GM21528 (cell line): ENCODE data around the gene RFPL4A.

Experiments used
- ATAC-seq: cut with Tn5 transposase; IDR thresholded peaks from one replicate; pipeline ENCODE4 v1.9.1; 2021; ENCODE audit warnings: mild to moderate bottlenecking, moderate library complexity; ENCODE audit not compliant: unreplicated experiment, low FRiP score

Gene RFPL4A

DNA sequence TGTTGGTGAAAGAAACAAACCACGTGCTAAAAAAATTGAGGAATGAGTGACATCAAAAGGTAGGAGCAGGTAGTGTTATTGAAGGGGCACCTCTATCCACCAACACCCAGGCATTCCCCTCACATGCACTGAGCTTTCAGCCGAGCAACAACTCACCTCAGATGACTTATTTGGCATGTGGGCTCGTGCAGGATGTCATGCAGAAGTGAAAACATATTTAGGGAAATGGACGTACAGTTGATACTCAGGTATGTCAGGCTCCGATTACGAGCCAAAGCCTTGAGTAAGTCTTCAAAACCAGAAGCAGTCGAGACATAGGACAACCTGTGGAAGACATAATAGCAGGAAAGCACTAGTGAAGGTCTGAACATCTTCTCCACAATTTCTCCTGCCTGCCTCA is 42.5 kb downstream of the RFPL4A start:
- no peak for ATAC-seq

DNA sequence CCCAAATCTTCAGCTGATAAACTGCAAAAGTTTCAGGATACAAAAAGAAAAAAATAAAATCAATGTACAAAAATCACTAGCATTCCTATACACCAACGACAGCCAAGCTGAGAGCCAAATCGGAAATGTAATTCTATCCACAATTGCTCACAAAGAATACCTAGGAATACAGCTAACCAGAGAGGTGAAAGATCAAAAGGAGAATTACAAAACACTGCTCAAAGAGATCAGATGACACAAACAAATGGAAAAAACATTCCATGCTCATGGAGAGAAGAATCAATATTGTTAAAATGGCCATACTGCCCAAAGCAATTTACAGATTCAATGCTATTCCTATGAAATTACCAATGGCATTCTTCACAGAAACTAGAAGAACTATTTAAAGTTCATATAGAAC is 43.4 kb downstream of the RFPL4A start:
- no peak for ATAC-seq

- no peak for ATAC-seq
Observed at GRCh38 chr19:55809381-55810058, 50.6 kb downstream of the RFPL4A start.

DNA sequence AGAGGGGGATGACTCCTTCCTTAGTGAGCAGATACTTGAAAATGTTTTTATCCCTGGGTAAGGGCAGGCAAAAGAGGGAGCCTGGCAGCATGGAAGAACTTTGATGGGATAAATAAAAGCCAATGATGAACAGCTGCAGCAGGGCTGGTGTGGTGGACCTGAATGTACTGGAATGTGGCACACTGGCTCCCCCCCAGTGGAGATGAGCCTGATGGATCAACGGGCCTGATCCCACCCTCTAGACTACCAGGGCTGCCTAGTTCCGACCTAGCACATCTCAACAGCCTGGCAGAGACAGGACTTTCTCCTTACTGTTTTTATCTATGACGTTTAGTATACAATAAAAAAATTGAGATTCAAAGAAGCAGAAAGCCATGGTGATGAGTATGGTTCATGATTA is 52.4 kb downstream of the RFPL4A start:
- ATAC-seq = no peak

- no peak for ATAC-seq
Observed at GRCh38 chr19:55812449-55812848, 53.6 kb downstream of the RFPL4A start.
